CD8-positive, alpha-beta memory T cell (primary cell): ENCODE data around the gene GRID2. TPM values are rescaled to one million over a fixed set of nuclear protein-coding genes. Genes with fewer than 3 reads are reported as not detected.

ENCODE experiments used
- CTCF ChIA-PET: fragments of 350-600 bp; sonication (Branson Sonifier 250); formaldehyde crosslinking; loops from one replicate; lab custom pipeline; 2021; ENCODE audit warnings: antibody characterized with exemption; lab: Charles Lee
- POLR2A ChIA-PET: fragments of 350-600 bp; sonication (Branson Sonifier 250); formaldehyde crosslinking; loops from one replicate; lab custom pipeline; 2021; ENCODE audit warnings: antibody characterized with exemption; lab: Charles Lee
- DNase-seq, 5 donors: peaks; one replicate each; pipeline versions ENCODE4 v3.0.0 to v3.0.0-alpha.2; 2020 to 2022; ENCODE audit warnings: mixed read lengths in 1 of 5
- H3K27ac ChIP-seq: one replicate; pipeline ENCODE4 v1.7.0; 2013; ENCODE audit warnings: low read depth, mild to moderate bottlenecking, low read length, moderate library complexity
- H3K27me3 ChIP-seq: 2 replicates; pipeline ENCODE4 v1.7.0; 2013; ENCODE audit warnings: low read length, mild to moderate bottlenecking; ENCODE audit not compliant: insufficient read depth, poor library complexity, severe bottlenecking
- H3K36me3 ChIP-seq: 2 replicates; pipeline ENCODE4 v1.7.0; 2013; ENCODE audit warnings: mild to moderate bottlenecking, low read length, moderate library complexity; ENCODE audit not compliant: insufficient read depth
- H3K4me1 ChIP-seq: 2 replicates; pipeline ENCODE4 v1.7.0; 2013; ENCODE audit warnings: mild to moderate bottlenecking, low read length, moderate library complexity; ENCODE audit not compliant: insufficient read depth
- H3K4me3 ChIP-seq: 2 replicates; pipeline ENCODE4 v1.7.0; 2013; ENCODE audit warnings: mild to moderate bottlenecking, low read length
- H3K9me3 ChIP-seq: 2 replicates; pipeline ENCODE4 v1.7.0; 2013; ENCODE audit warnings: mild to moderate bottlenecking, low read length
- H3K27ac Mint-ChIP-seq, 8 donors: one replicate each; pipeline ENCODE4 v1.8.0; 2020 to 2021; ENCODE audit warnings: mixed read lengths in 8 of 8, mild to moderate bottlenecking in 6 of 8, inconsistent platforms in 3 of 8, moderate library complexity in 3 of 8
- H3K27me3 Mint-ChIP-seq, 2 donors: one replicate each; pipeline ENCODE4 v1.8.0; 2020 to 2021; ENCODE audit warnings: mixed read lengths in 2 of 2, mild to moderate bottlenecking in 1 of 2, moderate library complexity in 1 of 2
- H3K36me3 Mint-ChIP-seq, 3 donors: one replicate each; pipeline ENCODE4 v1.8.0; 2020 to 2021; ENCODE audit warnings: mixed read lengths in 3 of 3, inconsistent platforms in 1 of 3, mild to moderate bottlenecking in 1 of 3
- H3K4me1 Mint-ChIP-seq, 3 donors: one replicate each; pipeline ENCODE4 v1.8.0; 2020 to 2021; ENCODE audit warnings: mixed read lengths in 3 of 3, inconsistent platforms in 1 of 3, mild to moderate bottlenecking in 1 of 3
- H3K4me3 Mint-ChIP-seq, 7 donors: one replicate each; pipeline ENCODE4 v1.8.0; 2020 to 2021; ENCODE audit warnings: mixed read lengths in 7 of 7, mild to moderate bottlenecking in 6 of 7, moderate library complexity in 4 of 7, inconsistent platforms in 2 of 7
- H3K9me3 Mint-ChIP-seq, 5 donors: one replicate each; pipeline ENCODE4 v1.8.0; 2020 to 2022; ENCODE audit warnings: mixed read lengths in 5 of 5, mild to moderate bottlenecking in 3 of 5, moderate library complexity in 2 of 5, inconsistent platforms in 1 of 5
- polyA plus RNA-seq: library from polyadenylated mRNA; unstranded; fragments of 300-500 nt; fragmentation: Illumina TruSeq; gene quantifications from one replicate; pipeline ENCODE4 v1.2.3, GENCODE V29; 2021
- total RNA-seq, 2 experiments: library from RNA; stranded (reverse); gene quantifications; one replicate each; pipeline ENCODE4 v1.2.3, GENCODE V29; 2021

Gene GRID2
- total and polyA plus RNA-seq, 3 experiments from 2014 or later: not detected

DNA sequence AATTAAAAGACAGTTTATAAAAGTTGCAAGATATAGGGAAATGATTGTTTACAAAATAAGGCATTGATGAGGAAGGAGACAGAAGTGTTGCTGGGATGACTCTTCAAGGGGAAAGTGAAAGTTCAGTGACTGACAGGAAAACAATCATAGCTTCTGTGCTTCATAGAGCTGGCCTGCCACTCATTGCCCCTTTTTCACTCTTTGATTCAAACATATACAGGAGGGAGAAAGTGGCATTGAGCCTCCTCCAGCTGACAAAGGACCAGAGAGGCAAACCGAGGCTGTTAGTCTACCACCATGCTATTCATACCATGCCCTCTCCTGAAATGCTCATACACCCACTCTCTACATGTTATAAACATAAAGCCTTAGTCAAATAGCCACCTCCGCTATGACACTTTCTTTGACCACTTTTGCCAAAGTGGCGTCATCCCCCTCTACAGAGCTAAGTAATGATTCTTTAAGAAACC lies 1445.6 kb downstream of the GRID2 start:
- Mint-ChIP-seq H3K9me3 (peaks cover 0 to 3% (median 2%) of the 10 kb centered on the region in 5 donors), H3K27me3 (no peaks in the 10 kb centered on the region), H3K27ac (no peak overlapping the region), H3K4me1 (no peaks in the 10 kb centered on the region), H3K36me3 (no peaks in the 10 kb centered on the region), H3K4me3 (no peak overlapping the region)
- POLR2A ChIA-PET: no interaction called here
- CTCF ChIA-PET: no interaction called here
- no peak overlapping the region for H3K27ac ChIP-seq
- no peaks in the 10 kb centered on the region for H3K4me1 ChIP-seq
- H3K4me3 ChIP-seq: no peak overlapping the region
- no peak for DNase-seq
- no peaks in the 10 kb centered on the region for H3K9me3 ChIP-seq
- H3K36me3 ChIP-seq: no peaks in the 10 kb centered on the region
- no peaks in the 10 kb centered on the region for H3K27me3 ChIP-seq

DNA sequence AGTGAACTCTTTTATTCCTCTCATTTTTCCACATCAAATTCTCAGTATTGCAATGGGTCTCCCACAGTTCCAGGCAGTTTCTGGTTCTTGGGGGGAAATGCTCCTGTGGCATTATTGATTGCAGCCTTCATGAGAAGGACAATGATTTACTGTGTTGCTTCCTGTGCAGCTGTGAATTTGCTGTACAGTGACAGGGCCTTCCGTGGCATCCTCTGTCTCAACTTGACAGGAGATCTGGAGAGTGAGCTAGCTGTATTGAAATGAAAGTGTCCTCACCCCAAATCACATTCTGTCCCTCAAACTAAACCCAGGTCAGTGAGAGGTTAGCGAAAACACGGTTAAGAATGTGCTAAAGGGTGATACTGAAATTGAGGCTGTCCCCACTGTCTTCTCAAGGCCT lies 1447.6 kb downstream of the GRID2 start:
- Mint-ChIP-seq H3K4me1 (no peaks in the 10 kb centered on the region), H3K9me3 (peaks cover 0 to 3% (median 0%) of the 10 kb centered on the region in 5 donors), H3K27ac (no peak overlapping the region), H3K4me3 (no peak overlapping the region), H3K27me3 (no peaks in the 10 kb centered on the region), H3K36me3 (no peaks in the 10 kb centered on the region)
- ChIA-PET CTCF (no interaction called here), POLR2A (no interaction called here)
- H3K4me3 ChIP-seq: no peak overlapping the region
- no peak overlapping the region for H3K27ac ChIP-seq
- H3K9me3 ChIP-seq: no peaks in the 10 kb centered on the region
- H3K27me3 ChIP-seq: no peaks in the 10 kb centered on the region
- DNase-seq: no peak
- H3K36me3 ChIP-seq: no peaks in the 10 kb centered on the region
- no peaks in the 10 kb centered on the region for H3K4me1 ChIP-seq

DNA sequence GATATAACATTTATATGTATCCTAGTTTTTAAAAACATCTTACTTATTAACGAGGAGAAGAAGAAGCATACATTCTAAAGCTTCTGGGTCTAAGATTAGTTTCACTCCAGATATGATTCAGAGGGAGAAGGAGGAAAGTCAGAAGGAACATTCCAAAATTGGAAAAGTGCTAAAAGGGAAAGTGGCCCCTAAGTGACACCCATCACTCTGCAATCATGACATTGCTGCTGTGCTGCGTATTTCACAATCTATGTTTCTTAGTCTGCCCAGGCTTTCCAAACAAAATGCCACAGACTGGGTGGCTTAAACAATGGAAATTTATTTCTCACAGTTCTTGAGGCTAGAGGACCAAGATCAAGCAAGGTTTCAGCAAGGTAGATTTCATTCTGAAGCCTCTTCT lies 1452.3 kb downstream of the GRID2 start:
- H3K27ac Mint-ChIP-seq: no peak overlapping the region
- H3K9me3 ChIP-seq: no peaks in the 10 kb centered on the region
- ChIA-PET CTCF (no interaction called here), POLR2A (no interaction called here)
- no peak overlapping the region for H3K4me3 ChIP-seq
- H3K36me3 Mint-ChIP-seq: no peaks in the 10 kb centered on the region
- no peaks in the 10 kb centered on the region for H3K4me1 ChIP-seq
- no peak overlapping the region for H3K4me3 Mint-ChIP-seq
- no peak overlapping the region for H3K27ac ChIP-seq
- H3K27me3 ChIP-seq: no peaks in the 10 kb centered on the region
- H3K4me1 Mint-ChIP-seq: no peaks in the 10 kb centered on the region
- no peaks in the 10 kb centered on the region for H3K27me3 Mint-ChIP-seq
- DNase-seq: no peak
- peaks cover 0 to 6% (median 0%) of the 10 kb centered on the region in 5 donors for H3K9me3 Mint-ChIP-seq
- H3K36me3 ChIP-seq: no peaks in the 10 kb centered on the region

DNA sequence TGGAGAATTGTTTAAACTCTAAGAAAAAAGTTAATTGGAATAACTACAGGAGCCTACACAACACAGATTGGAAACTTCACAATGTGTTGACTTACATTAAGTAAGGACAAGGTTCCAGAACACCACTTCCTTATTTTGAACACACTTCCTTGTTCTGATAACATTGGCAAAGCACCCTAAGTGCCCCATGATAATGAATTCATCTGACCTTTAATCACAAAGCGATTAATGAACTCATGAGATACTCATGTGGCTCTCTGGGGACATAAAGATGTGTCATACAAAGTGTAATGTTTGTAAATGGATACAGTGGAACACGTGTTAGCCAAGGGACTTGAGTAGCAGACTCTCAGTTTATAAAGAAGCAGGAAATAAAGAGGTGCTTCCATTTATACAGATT lies 1455.7 kb downstream of the GRID2 start:
- Histone ChIP-seq H3K36me3 (no peaks in the 10 kb centered on the region), H3K4me1 (no peaks in the 10 kb centered on the region), H3K27ac (no peak overlapping the region), H3K9me3 (no peaks in the 10 kb centered on the region), H3K4me3 (no peak overlapping the region), H3K27me3 (no peaks in the 10 kb centered on the region)
- POLR2A ChIA-PET: no interaction called here
- H3K27ac Mint-ChIP-seq: no peak overlapping the region
- peaks cover 0 to 3% (median 0%) of the 10 kb centered on the region in 5 donors for H3K9me3 Mint-ChIP-seq
- no peaks in the 10 kb centered on the region for H3K36me3 Mint-ChIP-seq
- H3K4me1 Mint-ChIP-seq: no peaks in the 10 kb centered on the region
- CTCF ChIA-PET: no interaction called here
- no peaks in the 10 kb centered on the region for H3K27me3 Mint-ChIP-seq
- no peak overlapping the region for H3K4me3 Mint-ChIP-seq
- DNase-seq: no peak

DNA sequence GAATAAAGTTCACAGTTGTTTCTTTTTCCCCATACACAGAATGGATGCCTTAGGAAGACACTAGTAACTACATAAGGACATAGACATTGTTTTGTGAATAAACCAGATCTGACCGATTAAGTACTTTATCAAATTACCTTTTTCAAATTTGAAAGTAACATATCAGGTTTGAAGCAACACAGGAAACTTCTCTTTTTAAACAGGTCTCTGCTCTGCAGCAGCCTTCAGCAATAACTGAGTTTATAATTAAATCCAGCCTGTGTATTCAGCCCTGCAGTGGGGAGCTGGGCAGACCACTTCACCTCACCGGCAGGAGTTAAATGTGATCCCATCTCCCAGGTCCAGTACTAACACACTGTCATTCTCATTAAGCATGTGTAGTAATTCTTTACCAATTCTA lies 1456.5 kb downstream of the GRID2 start:
- Mint-ChIP-seq H3K4me3 (no peak overlapping the region), H3K36me3 (no peaks in the 10 kb centered on the region), H3K27me3 (no peaks in the 10 kb centered on the region), H3K27ac (no peak overlapping the region), H3K4me1 (no peaks in the 10 kb centered on the region), H3K9me3 (peaks cover 0 to 3% (median 0%) of the 10 kb centered on the region in 5 donors)
- no peak for DNase-seq
- no peak overlapping the region for H3K4me3 ChIP-seq
- H3K36me3 ChIP-seq: no peaks in the 10 kb centered on the region
- ChIA-PET CTCF (no interaction called here), POLR2A (no interaction called here)
- H3K9me3 ChIP-seq: no peaks in the 10 kb centered on the region
- H3K27me3 ChIP-seq: no peaks in the 10 kb centered on the region
- no peak overlapping the region for H3K27ac ChIP-seq
- no peaks in the 10 kb centered on the region for H3K4me1 ChIP-seq

DNA sequence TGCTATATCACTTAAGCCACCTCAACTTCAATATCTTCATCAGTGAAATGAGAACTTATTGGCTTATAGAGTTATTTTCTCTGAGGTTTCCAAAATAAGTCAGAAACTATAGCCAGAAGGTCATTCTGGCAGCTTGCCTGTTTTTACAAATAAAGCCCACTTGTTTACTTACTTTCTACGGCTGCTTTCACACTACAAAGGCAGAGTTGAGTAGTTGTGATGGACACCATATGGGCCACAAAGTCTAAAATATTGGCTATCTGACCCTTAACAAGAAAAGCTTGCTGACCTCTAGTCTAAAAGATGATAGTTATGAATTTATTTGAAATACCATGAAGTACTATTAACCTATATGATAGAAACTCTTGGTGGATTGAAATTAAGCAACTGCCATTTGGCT lies 1457.5 kb downstream of the GRID2 start:
- Mint-ChIP-seq H3K9me3 (peaks cover 0 to 3% (median 0%) of the 10 kb centered on the region in 5 donors), H3K27ac (no peak overlapping the region), H3K4me3 (no peak overlapping the region), H3K4me1 (no peaks in the 10 kb centered on the region), H3K27me3 (no peaks in the 10 kb centered on the region), H3K36me3 (no peaks in the 10 kb centered on the region)
- Histone ChIP-seq H3K4me3 (no peak overlapping the region), H3K36me3 (no peaks in the 10 kb centered on the region), H3K9me3 (no peaks in the 10 kb centered on the region), H3K4me1 (no peaks in the 10 kb centered on the region), H3K27ac (no peak overlapping the region), H3K27me3 (no peaks in the 10 kb centered on the region)
- ChIA-PET CTCF (no interaction called here), POLR2A (no interaction called here)
- DNase-seq: no peak

DNA sequence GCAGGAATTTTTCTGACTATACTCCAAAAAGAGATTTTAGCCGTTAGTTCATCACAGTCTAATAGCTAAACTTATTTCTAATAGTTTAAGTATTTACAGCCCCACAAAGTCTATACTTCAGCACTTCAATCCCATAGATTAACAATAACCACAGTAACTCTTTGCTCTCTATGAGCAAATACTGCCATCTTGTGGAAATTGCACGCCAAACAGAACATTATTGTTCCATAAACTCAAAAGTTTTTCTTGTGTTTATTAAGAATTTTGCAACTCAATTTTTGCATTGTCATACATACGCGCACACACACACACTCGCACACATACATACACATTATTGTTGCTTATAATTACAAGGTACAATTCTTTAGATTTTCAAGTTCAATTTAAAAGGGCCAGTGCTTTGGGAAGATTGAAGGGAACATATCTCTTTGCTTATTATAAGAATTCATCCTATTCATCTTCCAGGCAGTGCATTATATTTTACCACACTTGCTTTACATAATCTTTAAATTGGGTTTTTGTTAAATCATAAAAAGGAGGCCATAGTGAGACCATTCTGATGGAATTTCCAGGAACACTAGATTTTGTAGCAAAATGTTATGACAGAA lies 1461.0 kb downstream of the GRID2 start:
- DNase-seq: no peak
- Histone ChIP-seq H3K4me1 (no peaks in the 10 kb centered on the region), H3K27me3 (no peaks in the 10 kb centered on the region), H3K36me3 (no peaks in the 10 kb centered on the region), H3K27ac (no peak overlapping the region), H3K4me3 (no peak overlapping the region), H3K9me3 (no peaks in the 10 kb centered on the region)
- Mint-ChIP-seq H3K36me3 (no peaks in the 10 kb centered on the region), H3K27ac (no peak overlapping the region), H3K4me1 (no peaks in the 10 kb centered on the region), H3K4me3 (no peak overlapping the region), H3K9me3 (peaks cover 0 to 3% (median under 1%) of the 10 kb centered on the region in 5 donors), H3K27me3 (no peaks in the 10 kb centered on the region)
- ChIA-PET CTCF (no interaction called here), POLR2A (no interaction called here)

DNA sequence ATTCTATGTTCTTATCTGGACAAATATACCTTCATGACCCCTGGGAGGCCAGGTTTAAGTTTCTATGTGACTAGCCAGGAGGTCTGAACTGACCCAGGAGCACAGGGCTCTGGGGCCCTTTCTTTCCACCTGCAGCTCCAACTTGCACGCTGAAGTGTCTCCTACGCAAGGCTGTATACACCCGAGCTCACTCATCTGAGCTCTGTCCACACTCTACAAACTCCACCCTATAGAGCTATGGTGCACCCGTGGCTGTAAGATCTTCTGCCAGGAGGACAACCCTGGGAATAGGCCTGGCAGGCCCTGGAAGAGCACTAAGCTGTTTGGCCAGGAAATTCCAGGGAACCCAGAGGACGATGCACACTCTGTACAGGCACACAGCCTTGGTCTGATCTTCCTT lies 1464.2 kb downstream of the GRID2 start:
- no peak overlapping the region for H3K4me3 Mint-ChIP-seq
- CTCF ChIA-PET: no interaction called here
- POLR2A ChIA-PET: no interaction called here

More for the DNA sequence above, 1464.2 kb downstream of the GRID2 start:
- Histone ChIP-seq H3K27me3 (no peaks in the 10 kb centered on the region), H3K27ac (no peak overlapping the region), H3K4me1 (no peaks in the 10 kb centered on the region), H3K36me3 (no peaks in the 10 kb centered on the region), H3K9me3 (no peaks in the 10 kb centered on the region), H3K4me3 (no peak overlapping the region)
- no peaks in the 10 kb centered on the region for H3K27me3 Mint-ChIP-seq
- H3K27ac Mint-ChIP-seq: no peak overlapping the region
- peaks cover 0 to 3% (median 3%) of the 10 kb centered on the region in 5 donors for H3K9me3 Mint-ChIP-seq
- DNase-seq: no peak
- H3K4me1 Mint-ChIP-seq: no peaks in the 10 kb centered on the region
- H3K36me3 Mint-ChIP-seq: no peaks in the 10 kb centered on the region
